ENCODE results near the gene PIEZO1. TPM values are rescaled to one million over a fixed set of nuclear protein-coding genes. Genes with fewer than 3 reads are reported as not detected.

Gene PIEZO1
- polyA plus RNA-seq, 1 of the 3 experiments (the other 2 are of a cell fraction) = 184 TPM

- Histone ChIP-seq H3K36me3 (replicated peaks in 1 of 2; ENCODE audit: control insufficient read depth in 1 of 2, insufficient read depth in 2 of 2, low read length in 1 of 2) (peaks cover 0 to 24% of the 10 kb centered on the region in 2 experiments), H3K9ac (no peak overlapping the region), H4K20me1 (ENCODE audit: insufficient read depth) (0 out of 2 replicates have a peak, but pooled peaks cover 6% of the 10 kb centered on the region), H3F3A (replicated peaks; ENCODE audit: insufficient read depth) (no peaks in the 10 kb centered on the region), H3K4me3 (ENCODE audit: low read depth in 2 of 2, low read length in 1 of 2) (no peak overlapping the region; a peak in 1 of 4 replicates), H3K79me2 (ENCODE audit: insufficient read depth) (peaks cover 35% of the 10 kb centered on the region), H3K4me1 (ENCODE audit: control insufficient read depth in 1 of 2, insufficient read depth in 2 of 2, low read depth in 1 of 2, low read length in 1 of 2) (peaks cover 8 to 13% of the 10 kb centered on the region in 2 experiments; a peak in 3 of 4 replicates), H3K4me2 (peak overlapping the region; percentile 76; the same call in 1 of the 2 replicates), H3K9me2 (no peaks in the 10 kb centered on the region), H2AFZ (ENCODE audit: low read depth) (no peak overlapping the region), H3K27ac (ENCODE audit: low read depth in 2 of 2, low read length in 1 of 2) (peak overlapping the region in 1 of 2 experiments; percentile 44; a peak in 2 of 4 replicates), H3K9me3 (no peaks in the 10 kb centered on the region), H3K27me3 (ENCODE audit: insufficient read depth) (no peaks in the 10 kb centered on the region)
- ChIA-PET CTCF (interaction anchor here (0.7 to 1.3 kb wide), 3 partner anchors 16 to 467 kb away, joined by 3 read pairs; no protein-coding TSS in a partner anchor), POLR2A (no interaction called here)
- 67% methylated on average over 17 of the region's 42 CpGs for whole genome bisulfite sequencing (ENCODE audit: low lambda C conversion rate)
- TF ChIP-seq USF2 (IDR thresholded peaks at IDR 0.05; ENCODE audit: borderline replicate concordance, low read depth, low read length) = no peak
- TF ChIP-seq ELF1 (IDR thresholded peaks at IDR 0.05) = peak; percentile 71
- no peak for TF ChIP-seq MEF2A (IDR thresholded peaks at IDR 0.05; ENCODE audit: borderline replicate concordance, low read depth)
- no peak for TF ChIP-seq GATA2 (CRISPR knock-in tag; IDR thresholded peaks at IDR 0.05)
- TF ChIP-seq TAF1 (IDR thresholded peaks at IDR 0.05; ENCODE audit: borderline replicate concordance, low read depth, low read length) = no peak
- TF ChIP-seq MAX (IDR thresholded peaks at IDR 0.05; ENCODE audit: low read depth) = peak; percentile 71; the same call in 1 of the 2 replicates
- peak; percentile 80 for TF ChIP-seq PBX3 (IDR thresholded peaks at IDR 0.05)
- no peak for TF ChIP-seq RCOR1 (IDR thresholded peaks at IDR 0.05; ENCODE audit: low read length)
- TF ChIP-seq POLR2AphosphoS5 (IDR thresholded peaks at IDR 0.05; ENCODE audit: low read depth, low read length) = no peak
- TF ChIP-seq GABPA (IDR thresholded peaks at IDR 0.05; ENCODE audit: low read depth) = peak; percentile 71
- TF ChIP-seq JUND (IDR thresholded peaks at IDR 0.05) = no peak
- no peak for TF ChIP-seq TEAD4 (IDR thresholded peaks at IDR 0.05; ENCODE audit: borderline replicate concordance, insufficient read depth)
- peak; percentile 82; the same call in 1 of the 2 replicates for TF ChIP-seq SIN3A (IDR thresholded peaks at IDR 0.05; ENCODE audit: borderline replicate concordance, low read depth, low read length)
- DNase-seq = no peak
Observed at GRCh38 chr16:88700636-88701482, 84.2 kb downstream of the PIEZO1 start.

GRCh38 chr16:88700322-88700635 lies 84.7 kb downstream of the PIEZO1 start:
- peak overlapping the region; percentile 76; the same call in 1 of the 2 replicates for H3K4me2 ChIP-seq
- CTCF ChIA-PET = no interaction called here
- no peak for DNase-seq
- TF ChIP-seq TCF12 (IDR thresholded peaks at IDR 0.05) (no peak), RAD21 (IDR thresholded peaks at IDR 0.05; ENCODE audit: low read length) (no peak), FOSL2 (IDR thresholded peaks at IDR 0.05; ENCODE audit: borderline replicate concordance, low read depth) (no peak), YY1 (IDR thresholded peaks at IDR 0.05; ENCODE audit: low read depth) (no peak), SIN3A (IDR thresholded peaks at IDR 0.05; ENCODE audit: borderline replicate concordance, low read depth, low read length) (no peak), REST (IDR thresholded peaks at IDR 0.05; ENCODE audit: low read depth, low read length) (no peak), ELF1 (IDR thresholded peaks at IDR 0.05) (no peak), CTCF (IDR thresholded peaks at IDR 0.05) (no peak), MXI1 (IDR thresholded peaks at IDR 0.05; ENCODE audit: low read depth, low read length) (no peak)

More at GRCh38 chr16:88700322-88700635, 84.7 kb downstream of the PIEZO1 start:
- no peaks in the 10 kb centered on the region for H3K9me3 ChIP-seq
- H3K9ac ChIP-seq = no peak overlapping the region
- H2AFZ ChIP-seq (ENCODE audit: low read depth) = no peak overlapping the region
- H3K9me2 ChIP-seq = no peaks in the 10 kb centered on the region
- peaks cover 4 to 13% of the 10 kb centered on the region in 2 experiments; a peak in 3 of 4 replicates for H3K4me1 ChIP-seq (ENCODE audit: control insufficient read depth in 1 of 2, insufficient read depth in 2 of 2, low read depth in 1 of 2, low read length in 1 of 2)
- no peaks in the 10 kb centered on the region for H3K27me3 ChIP-seq (ENCODE audit: insufficient read depth)
- H3K79me2 ChIP-seq (ENCODE audit: insufficient read depth) = peaks cover 30% of the 10 kb centered on the region; the same call in 1 of the 2 replicates
- peaks cover 0 to 24% of the 10 kb centered on the region in 2 experiments for H3K36me3 ChIP-seq (replicated peaks in 1 of 2; ENCODE audit: control insufficient read depth in 1 of 2, insufficient read depth in 2 of 2, low read length in 1 of 2)
- POLR2A ChIA-PET = no interaction called here
- 0 out of 2 replicates have a peak, but pooled peaks cover 4% of the 10 kb centered on the region for H4K20me1 ChIP-seq (ENCODE audit: insufficient read depth)
- no peak overlapping the region for H3K27ac ChIP-seq (ENCODE audit: low read depth in 2 of 2, low read length in 1 of 2)
- H3K4me3 ChIP-seq (ENCODE audit: low read depth in 2 of 2, low read length in 1 of 2) = no peak overlapping the region
- WGBS (ENCODE audit: low lambda C conversion rate) = 97% methylated on average over 7 of the region's 14 CpGs
- H3F3A ChIP-seq (replicated peaks; ENCODE audit: insufficient read depth) = no peaks in the 10 kb centered on the region

Measured in SK-N-SH (cell line).